Panc1 (cell line): Measurements from ENCODE around the gene AGPAT4.

Experiments
- CTCF ChIP-seq: fragments of 450-650 bp; IDR thresholded peaks from 2 replicates; pipeline ENCODE4 v1.5.1; 2017; ENCODE audit warnings: mild to moderate bottlenecking
- POLR2AphosphoS5 ChIP-seq: IDR thresholded peaks from 2 replicates; pipeline ENCODE4 v1.6.1; 2012; ENCODE audit warnings: mild to moderate bottlenecking, low read depth, low read length, moderate library complexity
- REST ChIP-seq, 2 experiments: IDR thresholded peaks; 2 replicates each; pipeline ENCODE4 v1.6.1; 2011 to 2012; ENCODE audit warnings: low read depth in 2 of 2, control low read depth in 1 of 2, low read length in 1 of 2, mild to moderate bottlenecking in 1 of 2, moderate library complexity in 1 of 2; ENCODE audit not compliant: insufficient read depth in 1 of 2
- SIN3A ChIP-seq: IDR thresholded peaks from 2 replicates; pipeline ENCODE4 v1.6.1; 2012; ENCODE audit warnings: low read depth, mild to moderate bottlenecking, low read length, moderate library complexity, borderline replicate concordance; ENCODE audit not compliant: insufficient read depth
- TCF7L2 ChIP-seq: IDR thresholded peaks from 2 replicates; pipeline ENCODE4 v1.6.1; 2011; ENCODE audit warnings: mild to moderate bottlenecking, low read depth, low read length, inconsistent platforms

GRCh38 chr6:161198176-161198575 is 75.7 kb downstream of the AGPAT4 start:
- TF ChIP-seq CTCF (no peak), TCF7L2 (no peak), SIN3A (no peak), POLR2AphosphoS5 (no peak), REST (IDR thresholded peaks at IDR 0.05; ENCODE audit: insufficient read depth in 1 of 2, low read depth in 2 of 2, low read length in 1 of 2) (no peak)
